Fibroblast of the aortic adventitia (primary cell): ENCODE data around the gene MRPS18A. TPM values are rescaled to one million over a fixed set of nuclear protein-coding genes. Genes with fewer than 3 reads are reported as not detected.
"Not testable (repeated sequence)": the region's sequence is repeated elsewhere in the genome, so short reads cannot be mapped to it uniquely, and the experiment has no call there.

Experiments used
- DNase-seq: peaks from one replicate; pipeline ENCODE4 v3.0.0-alpha.2; 2010; ENCODE audit warnings: low read depth
- H3K4me3 ChIP-seq: 2 replicates; pipeline ENCODE4 v1.5.1; 2011; ENCODE audit warnings: low read depth, mild to moderate bottlenecking, control low read depth, low read length, moderate library complexity
- CTCF ChIP-seq: IDR thresholded peaks from 2 replicates; pipeline ENCODE4 v1.5.1; 2011; ENCODE audit warnings: mild to moderate bottlenecking, low read length, control low read depth, inconsistent platforms; ENCODE audit not compliant: insufficient read depth
- total RNA-seq: library from RNA; depleted of rRNA; stranded (reverse); fragments of >200 nt; gene quantifications from 2 replicates; pipeline ENCODE4 v1.2.3, GENCODE V29; 2012; ENCODE audit warnings: low replicate concordance

MRPS18A gene
- total RNA-seq, 1 donor = 32.4 TPM

- peak overlapping the region; percentile 97 for H3K4me3 ChIP-seq
- peak; percentile 27 for DNase-seq
- no peak for TF ChIP-seq CTCF
Observed at GRCh38 chr6:43636308-43636659, 51.3 kb downstream of the MRPS18A start.

- peak; percentile 60 for DNase-seq
- TF ChIP-seq CTCF = no peak
- peak within 1 kb of the TSS; percentile 97 for H3K4me3 ChIP-seq
Observed at GRCh38 chr6:43635387-43636307, 51.9 kb downstream of the MRPS18A start, which contains the start of gene MAD2L1BP. Gene MAD2L1BP, plus strand, starts transcription at chr6:43635840. Its CDS starts 36 bp downstream, at chr6:43635876.

GRCh38 chr6:43634702-43635303 is 52.8 kb downstream of the MRPS18A start:
- no peak for TF ChIP-seq CTCF
- no peak for DNase-seq
- H3K4me3 ChIP-seq = no peak overlapping the region

GRCh38 chr6:43633002-43633401 is 54.6 kb downstream of the MRPS18A start:
- DNase-seq = not testable (repeated sequence)

GRCh38 chr6:43630980-43631619 is 56.5 kb downstream of the MRPS18A start:
- H3K4me3 ChIP-seq = no peak overlapping the region
- DNase-seq = no peak
- TF ChIP-seq CTCF = no peak

More at GRCh38 chr6:43633002-43633401, 54.6 kb downstream of the MRPS18A start:
- H3K4me3 ChIP-seq = not testable (repeated sequence)

- DNase-seq = peak; percentile 99
- H3K4me3 ChIP-seq = peak overlapping the region; percentile 84
- no peak for TF ChIP-seq CTCF
Observed at GRCh38 chr6:43629505-43630300, 57.9 kb downstream of the MRPS18A start.
